Measurements from ENCODE around the gene NALCN.

NALCN gene

GRCh38 chr13:101300531-101300930 is 115.8 kb downstream of the NALCN start:
- Mint-ChIP-seq H3K36me3 (ENCODE audit: low read depth) (no peaks in the 10 kb centered on the region), H3K27me3 (no peaks in the 10 kb centered on the region), H3K27ac (no peak overlapping the region), H3K4me3 (no peak overlapping the region), H3K4me1 (ENCODE audit: low read depth) (no peaks in the 10 kb centered on the region), H3K9me3 (peaks cover 8% of the 10 kb centered on the region)
- DNase-seq = no peak

GRCh38 chr13:101298517-101298916 is 117.8 kb downstream of the NALCN start:
- H3K27me3 Mint-ChIP-seq = no peaks in the 10 kb centered on the region

GRCh38 chr13:101297794-101298193 is 118.5 kb downstream of the NALCN start:
- H3K4me1 Mint-ChIP-seq (ENCODE audit: low read depth) = no peaks in the 10 kb centered on the region
- H3K4me3 Mint-ChIP-seq = no peak overlapping the region
- no peak for DNase-seq
- peaks cover 21% of the 10 kb centered on the region for H3K9me3 Mint-ChIP-seq
- H3K36me3 Mint-ChIP-seq (ENCODE audit: low read depth) = no peaks in the 10 kb centered on the region
- no peak overlapping the region for H3K27ac Mint-ChIP-seq
- H3K27me3 Mint-ChIP-seq = no peaks in the 10 kb centered on the region

More at GRCh38 chr13:101298517-101298916, 117.8 kb downstream of the NALCN start:
- Mint-ChIP-seq H3K4me3 (no peak overlapping the region), H3K27ac (no peak overlapping the region), H3K9me3 (peaks cover 21% of the 10 kb centered on the region), H3K4me1 (ENCODE audit: low read depth) (no peaks in the 10 kb centered on the region), H3K36me3 (ENCODE audit: low read depth) (no peaks in the 10 kb centered on the region)
- no peak for DNase-seq

- Mint-ChIP-seq H3K27ac (no peak overlapping the region), H3K9me3 (peaks cover 21% of the 10 kb centered on the region), H3K27me3 (peaks cover 3% of the 10 kb centered on the region), H3K4me1 (ENCODE audit: low read depth) (no peaks in the 10 kb centered on the region), H3K4me3 (no peak overlapping the region), H3K36me3 (ENCODE audit: low read depth) (no peaks in the 10 kb centered on the region)
- no peak for DNase-seq
Measured at GRCh38 chr13:101292711-101293110, 123.6 kb downstream of the NALCN start.

- Mint-ChIP-seq H3K27ac (no peak overlapping the region), H3K4me3 (no peak overlapping the region), H3K36me3 (ENCODE audit: low read depth) (no peaks in the 10 kb centered on the region), H3K4me1 (ENCODE audit: low read depth) (no peaks in the 10 kb centered on the region), H3K9me3 (peaks cover 21% of the 10 kb centered on the region), H3K27me3 (peaks cover 3% of the 10 kb centered on the region)
- DNase-seq = no peak
Measured at GRCh38 chr13:101291646-101292515, 124.4 kb downstream of the NALCN start.

GRCh38 chr13:101291206-101291605 is 125.1 kb downstream of the NALCN start:
- no peak for DNase-seq
- Mint-ChIP-seq H3K4me3 (no peak overlapping the region), H3K36me3 (ENCODE audit: low read depth) (no peaks in the 10 kb centered on the region), H3K9me3 (peaks cover 20% of the 10 kb centered on the region), H3K4me1 (ENCODE audit: low read depth) (no peaks in the 10 kb centered on the region), H3K27me3 (peaks cover 3% of the 10 kb centered on the region), H3K27ac (no peak overlapping the region)

- DNase-seq = no peak
- H3K4me1 Mint-ChIP-seq (ENCODE audit: low read depth) = no peaks in the 10 kb centered on the region
- no peak overlapping the region for H3K27ac Mint-ChIP-seq
- H3K27me3 Mint-ChIP-seq = peaks cover 3% of the 10 kb centered on the region
- peaks cover 8% of the 10 kb centered on the region for H3K9me3 Mint-ChIP-seq
- no peaks in the 10 kb centered on the region for H3K36me3 Mint-ChIP-seq (ENCODE audit: low read depth)
- no peak overlapping the region for H3K4me3 Mint-ChIP-seq
Measured at GRCh38 chr13:101289764-101290163, 126.5 kb downstream of the NALCN start.

- Mint-ChIP-seq H3K4me1 (ENCODE audit: low read depth) (no peaks in the 10 kb centered on the region), H3K27me3 (no peaks in the 10 kb centered on the region), H3K36me3 (ENCODE audit: low read depth) (no peaks in the 10 kb centered on the region), H3K27ac (no peak overlapping the region), H3K4me3 (no peak overlapping the region), H3K9me3 (peaks cover 2% of the 10 kb centered on the region)
- no peak for DNase-seq
Measured at GRCh38 chr13:101283782-101284181, 132.5 kb downstream of the NALCN start.

- Mint-ChIP-seq H3K4me3 (no peak overlapping the region), H3K9me3 (no peaks in the 10 kb centered on the region), H3K36me3 (ENCODE audit: low read depth) (no peaks in the 10 kb centered on the region), H3K27me3 (peaks cover 5% of the 10 kb centered on the region), H3K4me1 (ENCODE audit: low read depth) (no peaks in the 10 kb centered on the region), H3K27ac (no peak overlapping the region)
- DNase-seq = no peak
Measured at GRCh38 chr13:101272886-101273285, 143.4 kb downstream of the NALCN start.

GRCh38 chr13:101271681-101272245 is 144.5 kb downstream of the NALCN start:
- no peaks in the 10 kb centered on the region for H3K9me3 Mint-ChIP-seq
- no peak overlapping the region for H3K4me3 Mint-ChIP-seq
- H3K27me3 Mint-ChIP-seq = peaks cover 5% of the 10 kb centered on the region
- H3K4me1 Mint-ChIP-seq (ENCODE audit: low read depth) = no peaks in the 10 kb centered on the region
- DNase-seq = no peak
- H3K27ac Mint-ChIP-seq = no peak overlapping the region
- no peaks in the 10 kb centered on the region for H3K36me3 Mint-ChIP-seq (ENCODE audit: low read depth)

- H3K4me1 Mint-ChIP-seq (ENCODE audit: low read depth) = peaks cover 2% of the 10 kb centered on the region
- H3K27ac Mint-ChIP-seq = no peak overlapping the region
- H3K27me3 Mint-ChIP-seq = no peaks in the 10 kb centered on the region
- H3K9me3 Mint-ChIP-seq = peaks cover 2% of the 10 kb centered on the region
- no peak overlapping the region for H3K4me3 Mint-ChIP-seq
- no peaks in the 10 kb centered on the region for H3K36me3 Mint-ChIP-seq (ENCODE audit: low read depth)
- no peak for DNase-seq
Measured at GRCh38 chr13:101267656-101268055, 148.7 kb downstream of the NALCN start.

- Mint-ChIP-seq H3K9me3 (peaks cover 2% of the 10 kb centered on the region), H3K27ac (no peak overlapping the region), H3K27me3 (no peaks in the 10 kb centered on the region), H3K4me1 (ENCODE audit: low read depth) (peaks cover 2% of the 10 kb centered on the region), H3K4me3 (no peak overlapping the region), H3K36me3 (ENCODE audit: low read depth) (no peaks in the 10 kb centered on the region)
- no peak for DNase-seq
Measured at GRCh38 chr13:101265934-101266333, 150.4 kb downstream of the NALCN start.

- peaks cover 2% of the 10 kb centered on the region for H3K9me3 Mint-ChIP-seq
- H3K27ac Mint-ChIP-seq = no peak overlapping the region
Measured at GRCh38 chr13:101264931-101265330, 151.4 kb downstream of the NALCN start.

GRCh38 chr13:101262306-101262705 is 154.0 kb downstream of the NALCN start:
- Mint-ChIP-seq H3K4me3 (no peak overlapping the region), H3K27ac (no peak overlapping the region), H3K4me1 (ENCODE audit: low read depth) (peaks cover 11% of the 10 kb centered on the region), H3K9me3 (peaks cover 4% of the 10 kb centered on the region), H3K27me3 (peaks cover 10% of the 10 kb centered on the region), H3K36me3 (ENCODE audit: low read depth) (no peaks in the 10 kb centered on the region)
- no peak for DNase-seq

More at GRCh38 chr13:101264931-101265330, 151.4 kb downstream of the NALCN start:
- Mint-ChIP-seq H3K36me3 (ENCODE audit: low read depth) (no peaks in the 10 kb centered on the region), H3K27me3 (peaks cover 7% of the 10 kb centered on the region), H3K4me1 (ENCODE audit: low read depth) (peaks cover 2% of the 10 kb centered on the region), H3K4me3 (no peak overlapping the region)
- no peak for DNase-seq

GRCh38 chr13:101258509-101258908 is 157.8 kb downstream of the NALCN start:
- DNase-seq = no peak
- Mint-ChIP-seq H3K4me3 (no peak overlapping the region), H3K36me3 (ENCODE audit: low read depth) (no peaks in the 10 kb centered on the region), H3K4me1 (ENCODE audit: low read depth) (peaks cover 8% of the 10 kb centered on the region), H3K9me3 (peaks cover 2% of the 10 kb centered on the region), H3K27ac (peak overlapping the region; percentile 58), H3K27me3 (peaks cover 12% of the 10 kb centered on the region)
